Cardiac septum (tissue), 1 donor: ENCODE data around the gene TMPRSS2. TPM values are rescaled to one million over a fixed set of nuclear protein-coding genes. Genes with fewer than 3 reads are reported as not detected.

Experiments
- DNase-seq: peaks from one replicate; pipeline ENCODE4 v3.0.0-alpha.2; 2020; ENCODE audit warnings: low spot score
- intact Hi-C: fragments of 100-400 bp; cut with DNase I; formaldehyde crosslinking; loops from one replicate; pipeline ENCODE4 v1.14.0; 2022
- total RNA-seq: library from RNA; stranded (reverse); fragmentation: NEBNext Ultra II Directional; extraction: Animal tissue kit (Norgen Biotek cat#: 25700); gene quantifications from one replicate; pipeline ENCODE4 v1.2.1, GENCODE V29; 2021
- donor health status: DM: no; HTN: no; CAD: no.

The TMPRSS2 gene
- total RNA-seq, 1 donor from 2014 or later: not detected

DNA sequence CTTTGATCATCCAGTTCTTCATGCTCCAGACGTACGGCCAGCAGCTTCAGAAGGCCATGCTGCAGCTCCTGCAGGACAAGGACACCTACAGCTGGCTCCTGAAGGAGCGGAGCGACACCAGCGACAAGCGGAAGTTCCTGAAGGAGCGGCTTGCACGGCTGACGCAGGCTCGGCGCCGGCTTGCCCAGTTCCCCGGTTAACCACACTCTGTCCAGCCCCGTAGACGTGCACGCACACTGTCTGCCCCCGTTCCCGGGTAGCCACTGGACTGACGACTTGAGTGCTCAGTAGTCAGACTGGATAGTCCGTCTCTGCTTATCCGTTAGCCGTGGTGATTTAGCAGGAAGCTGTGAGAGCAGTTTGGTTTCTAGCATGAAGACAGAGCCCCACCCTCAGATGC is 49.4 kb downstream of the TMPRSS2 start:
- intact Hi-C loops: no loop called here
- peak; percentile 70 for DNase-seq

DNA sequence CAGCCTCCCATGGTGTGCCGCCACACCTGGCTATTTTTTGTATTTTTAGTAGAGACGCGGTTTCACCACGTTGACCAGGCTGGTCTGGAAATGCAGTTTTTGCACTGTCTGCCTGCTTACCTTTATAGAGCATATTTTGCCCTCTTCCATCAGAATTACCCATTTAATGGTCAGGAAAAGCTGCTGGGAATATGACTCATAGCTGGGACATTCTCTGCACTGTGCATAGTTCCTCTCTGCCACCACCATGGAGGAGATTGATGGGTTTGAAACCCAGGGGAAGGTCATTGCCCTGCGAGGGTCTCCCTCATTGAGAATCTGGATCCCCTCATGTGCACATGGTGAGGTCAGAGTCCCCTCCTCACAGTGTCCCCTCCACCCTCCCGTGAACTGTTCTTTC is 49.8 kb downstream of the TMPRSS2 start:
- intact Hi-C loops: no loop called here
- no peak for DNase-seq

DNA sequence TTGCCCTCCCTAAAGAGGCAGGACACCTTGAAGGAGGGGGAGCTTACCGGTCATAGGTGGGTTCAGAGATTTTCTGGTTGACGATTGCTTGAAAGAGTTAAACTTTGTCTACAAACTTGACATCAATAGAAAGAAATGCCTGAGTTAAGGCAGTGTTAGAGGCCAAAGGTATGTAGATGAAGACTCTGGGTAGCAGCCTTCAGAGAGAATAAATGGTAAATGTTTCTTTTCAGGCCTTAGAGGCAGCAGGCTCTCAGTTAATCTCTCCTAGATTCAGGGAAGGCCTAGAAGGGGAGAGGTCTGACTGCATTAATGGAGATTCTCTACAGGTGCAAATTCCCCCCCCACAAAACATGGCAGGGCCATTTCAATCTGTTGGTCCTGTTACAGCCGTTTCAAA is 54.2 kb downstream of the TMPRSS2 start:
- intact Hi-C loops: no loop called here
- DNase-seq: peak; percentile 20

DNA sequence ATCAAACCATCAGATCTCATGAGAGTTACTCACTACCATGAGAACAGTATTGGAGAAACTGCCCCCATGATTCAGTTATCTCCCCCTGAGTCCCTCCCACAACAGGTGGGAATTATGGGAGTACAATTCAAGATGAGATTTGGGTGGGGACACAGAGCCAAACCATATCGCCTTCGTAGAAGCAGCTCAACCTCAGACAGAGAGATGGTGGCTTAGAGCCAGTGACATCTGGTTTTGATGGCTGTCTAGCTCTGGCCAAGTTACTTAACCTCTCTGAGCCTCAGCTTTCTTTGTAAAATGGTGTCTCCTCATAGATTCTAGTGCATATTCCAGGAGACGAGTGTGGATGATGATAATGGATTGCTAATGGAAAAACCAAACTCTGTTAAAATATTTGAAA is 54.8 kb downstream of the TMPRSS2 start:
- peak; percentile 10 for DNase-seq
- intact Hi-C loops: no loop called here

DNA sequence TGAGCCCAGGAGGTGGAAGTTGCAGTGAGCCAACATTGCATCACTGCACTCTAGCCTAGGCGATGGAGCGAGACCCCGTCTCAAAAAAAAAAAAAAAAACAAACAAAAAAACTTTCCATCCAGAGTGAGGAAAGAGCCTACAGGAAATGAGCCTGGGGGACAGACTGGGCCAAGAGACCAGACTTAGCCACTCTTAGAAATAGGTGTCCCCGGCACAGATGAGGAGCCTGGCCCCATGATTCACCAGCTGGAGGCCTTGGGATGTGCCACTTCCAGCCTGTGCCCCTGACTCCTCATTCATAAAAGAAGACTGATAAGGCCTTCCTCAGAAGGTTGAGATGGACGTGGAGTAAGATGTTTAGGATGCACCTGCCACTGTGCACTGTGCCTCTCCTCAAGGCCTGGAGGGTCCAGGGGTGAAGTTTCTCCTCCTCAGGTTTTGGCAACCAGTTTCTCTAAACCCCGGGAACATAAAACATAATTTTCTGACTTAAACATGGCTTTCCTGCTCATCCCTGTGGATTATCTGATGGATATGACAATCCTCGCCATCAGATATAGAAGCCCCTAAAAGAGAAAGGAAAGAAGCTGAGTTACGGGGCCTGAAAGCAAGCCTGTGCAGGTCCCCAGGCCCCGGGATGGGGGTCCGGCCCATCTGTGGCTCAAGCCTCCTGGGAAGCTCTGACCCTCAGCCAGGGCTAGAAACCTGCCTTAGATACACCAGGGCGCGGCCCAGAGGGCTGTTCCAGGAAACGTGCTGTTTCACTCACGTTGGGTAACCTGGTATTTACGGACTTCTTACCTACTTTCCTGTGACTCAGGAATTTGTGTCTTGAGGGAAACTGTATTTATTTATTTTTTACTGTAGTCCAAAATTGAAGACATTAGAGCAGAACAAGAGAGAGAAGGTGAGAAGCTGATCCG is 55.9 kb downstream of the TMPRSS2 start:
- intact Hi-C loops: no loop called here
- DNase-seq: peak; percentile 59

DNA sequence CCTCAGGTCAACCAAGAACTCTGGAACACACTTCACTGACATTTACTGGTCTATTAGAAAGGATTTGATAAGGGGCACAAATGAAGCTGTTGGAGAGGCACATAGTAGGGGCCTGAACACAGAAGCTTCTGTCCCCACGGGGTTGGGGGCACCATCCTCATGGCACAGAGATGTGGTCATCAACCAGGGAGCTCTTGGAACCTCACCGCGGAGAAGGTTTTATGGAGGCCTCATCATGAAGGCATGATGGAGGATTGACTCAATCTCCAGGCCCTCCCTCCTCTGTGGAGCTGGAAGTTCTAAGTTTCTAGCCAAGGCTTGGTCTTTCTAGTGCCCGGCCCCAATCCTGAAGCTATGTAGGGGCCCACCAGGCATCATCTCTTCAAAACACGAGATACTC is 58.3 kb downstream of the TMPRSS2 start:
- intact Hi-C loops: no loop called here

DNA sequence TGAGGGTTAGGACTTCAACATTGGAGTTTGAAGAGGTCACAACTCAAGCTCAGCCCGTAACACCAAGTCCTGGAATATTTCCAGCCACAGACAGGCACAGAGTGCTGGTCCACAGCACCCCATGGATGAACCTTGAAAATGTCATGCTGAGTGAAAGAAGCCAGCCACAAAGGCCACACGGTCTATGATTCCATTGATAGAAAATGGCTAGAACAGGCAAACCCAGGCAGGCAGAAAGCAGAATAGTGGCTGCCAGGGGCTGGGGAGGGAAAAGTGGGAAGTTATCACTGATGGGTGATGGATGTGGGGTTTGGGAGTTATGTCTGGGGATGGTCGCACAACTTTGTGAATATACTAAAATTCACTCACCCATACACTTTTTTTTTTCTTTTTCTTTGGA is 60.6 kb downstream of the TMPRSS2 start:
- no peak for DNase-seq
- intact Hi-C loops: no loop called here

More for the DNA sequence above, 58.3 kb downstream of the TMPRSS2 start:
- no peak for DNase-seq

DNA sequence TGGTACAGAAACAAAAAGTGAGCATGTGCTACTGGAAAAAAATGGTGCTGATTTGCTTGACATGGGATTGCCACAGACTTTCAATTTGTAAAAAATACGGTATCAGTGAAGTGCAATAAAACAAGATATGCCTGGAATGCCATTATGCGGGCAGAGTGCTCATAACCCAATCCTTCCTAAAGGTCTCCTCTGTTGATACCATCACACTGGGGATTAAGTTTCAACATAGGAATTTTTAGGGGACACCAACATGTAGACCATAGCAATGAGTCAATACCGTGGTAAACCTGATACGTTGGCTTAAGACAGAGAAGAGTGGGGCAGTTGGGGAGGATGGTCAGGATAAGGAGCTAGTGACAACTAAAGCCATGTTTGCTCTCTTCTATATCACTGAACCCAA is 61.4 kb downstream of the TMPRSS2 start:
- no peak for DNase-seq
- intact Hi-C loops: no loop called here

DNA sequence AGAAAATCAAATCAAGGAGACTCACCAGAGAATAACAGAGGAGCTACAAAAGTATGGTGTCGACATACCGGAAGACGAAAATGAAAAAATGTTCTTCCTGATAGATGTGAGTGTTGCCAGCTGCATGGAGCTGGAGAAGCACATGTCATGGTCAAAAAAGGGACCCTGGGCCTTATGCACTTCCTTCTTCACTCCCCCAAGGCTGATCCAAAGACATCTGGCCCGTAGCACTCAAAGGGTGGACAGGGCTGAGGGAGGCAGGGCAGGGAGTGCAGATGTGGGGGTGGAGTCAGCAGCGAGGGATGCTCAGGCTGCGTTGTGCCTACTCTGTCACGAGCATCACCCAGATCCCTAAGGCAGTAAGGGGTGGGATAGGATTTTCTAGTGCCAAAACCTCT is 62.5 kb downstream of the TMPRSS2 start:
- intact Hi-C loops: no loop called here
- DNase-seq: no peak

DNA sequence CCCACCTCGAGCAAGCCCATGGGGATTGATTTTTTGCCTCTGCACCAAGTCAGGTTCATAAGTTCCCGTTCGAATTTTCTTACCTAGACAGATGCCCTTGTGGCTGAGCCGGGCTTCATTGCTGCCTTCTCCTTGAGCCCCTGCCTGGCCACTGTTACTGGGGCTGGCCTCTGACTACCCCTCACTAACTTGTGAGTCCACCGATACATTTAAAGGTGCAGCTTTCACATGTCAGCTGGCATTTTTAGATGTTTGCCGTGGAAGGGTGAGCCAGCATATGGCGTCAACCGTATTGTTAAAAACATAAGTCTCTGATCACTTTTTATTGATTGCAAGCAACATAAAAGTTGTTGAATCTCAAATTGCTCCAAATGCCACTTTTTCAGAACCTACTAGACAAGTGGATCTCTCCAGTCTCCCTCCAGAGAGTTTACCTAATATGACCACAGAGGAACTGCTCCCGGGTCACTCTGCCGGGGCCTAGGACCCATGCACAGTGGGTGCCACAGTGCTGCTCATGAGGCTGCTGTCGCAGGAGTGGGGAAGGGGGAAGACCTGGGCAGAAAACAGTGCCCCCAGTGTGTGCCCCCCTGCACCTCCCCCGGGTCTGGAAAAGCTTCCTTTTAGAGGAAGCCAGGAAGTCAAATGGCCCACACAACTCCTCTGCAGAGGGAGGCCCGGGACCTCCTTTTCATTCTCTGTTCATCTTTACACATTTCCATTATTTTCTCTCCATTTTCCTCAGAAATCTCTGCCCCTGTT is 63.1 kb downstream of the TMPRSS2 start:
- intact Hi-C loops: no loop called here
- peak; percentile 33 for DNase-seq

DNA sequence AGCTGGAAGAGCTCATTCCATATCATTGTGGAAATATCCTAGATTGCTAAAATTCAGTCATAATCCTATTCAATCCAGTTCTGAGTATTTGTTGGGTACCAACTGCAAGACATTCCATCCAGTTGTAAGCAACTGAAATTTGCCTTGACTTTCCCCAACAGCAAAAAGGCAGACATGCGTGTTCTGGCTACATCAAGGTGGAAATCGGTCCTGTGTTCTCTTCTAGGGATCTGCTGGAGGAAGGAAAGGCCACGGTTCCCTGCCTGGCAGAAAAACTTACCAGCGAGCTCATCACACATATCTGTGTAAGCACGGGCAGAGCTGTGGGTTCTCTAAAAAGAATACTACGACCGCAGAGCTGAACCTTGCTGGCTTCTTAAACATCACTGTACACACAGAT is 64.4 kb downstream of the TMPRSS2 start:
- intact Hi-C loops: no loop called here

DNA sequence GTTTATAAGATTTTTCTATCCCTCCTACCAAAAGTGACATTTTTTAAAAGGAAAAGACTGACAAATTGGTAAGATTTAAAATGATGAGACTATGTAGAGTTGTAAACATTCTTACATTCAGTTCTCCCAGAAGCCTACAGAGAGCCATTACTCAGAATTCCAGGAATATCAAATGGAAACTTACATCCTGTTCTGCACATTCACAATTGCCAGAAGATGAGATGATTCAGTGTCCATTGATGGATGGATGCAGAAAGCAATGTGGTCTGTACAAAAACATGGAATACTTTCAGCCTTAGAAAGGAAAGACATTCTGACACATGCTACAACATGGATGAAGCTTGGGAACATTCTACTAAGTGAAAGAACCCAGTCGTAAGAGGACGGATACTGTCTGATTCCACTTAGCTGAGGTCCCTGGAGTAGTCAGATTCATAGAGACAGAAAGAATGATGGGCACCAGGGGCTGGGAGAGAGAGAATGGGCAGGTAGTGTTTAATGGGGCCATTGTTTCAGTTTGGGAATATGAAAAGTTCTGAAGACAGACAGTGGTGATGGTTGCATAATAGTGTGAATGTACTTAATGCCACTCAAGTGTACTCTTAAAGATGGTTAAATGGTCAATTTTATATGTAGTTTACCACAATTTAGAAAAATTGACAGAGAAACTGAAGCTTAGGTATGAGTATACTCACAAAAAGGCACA is 65.3 kb downstream of the TMPRSS2 start:
- intact Hi-C loops: no loop called here
- DNase-seq: no peak

More for the DNA sequence above, 64.4 kb downstream of the TMPRSS2 start:
- DNase-seq: peak; percentile 33

DNA sequence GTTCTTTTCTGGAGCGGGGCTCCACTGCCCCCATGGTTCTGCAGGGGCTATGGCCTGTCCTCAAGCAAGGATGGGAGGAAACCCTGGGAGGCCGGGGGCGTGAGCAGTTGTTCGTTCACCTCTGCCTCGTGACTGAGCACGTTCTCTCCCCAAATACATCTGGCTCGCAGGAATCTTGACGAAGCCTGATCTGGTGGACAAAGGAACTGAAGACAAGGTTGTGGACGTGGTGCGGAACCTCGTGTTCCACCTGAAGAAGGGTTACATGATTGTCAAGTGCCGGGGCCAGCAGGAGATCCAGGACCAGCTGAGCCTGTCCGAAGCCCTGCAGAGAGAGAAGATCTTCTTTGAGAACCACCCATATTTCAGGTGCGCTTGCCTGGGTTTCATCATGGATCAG is 66.4 kb downstream of the TMPRSS2 start:
- DNase-seq: peak; percentile 63
- intact Hi-C loops: no loop called here

DNA sequence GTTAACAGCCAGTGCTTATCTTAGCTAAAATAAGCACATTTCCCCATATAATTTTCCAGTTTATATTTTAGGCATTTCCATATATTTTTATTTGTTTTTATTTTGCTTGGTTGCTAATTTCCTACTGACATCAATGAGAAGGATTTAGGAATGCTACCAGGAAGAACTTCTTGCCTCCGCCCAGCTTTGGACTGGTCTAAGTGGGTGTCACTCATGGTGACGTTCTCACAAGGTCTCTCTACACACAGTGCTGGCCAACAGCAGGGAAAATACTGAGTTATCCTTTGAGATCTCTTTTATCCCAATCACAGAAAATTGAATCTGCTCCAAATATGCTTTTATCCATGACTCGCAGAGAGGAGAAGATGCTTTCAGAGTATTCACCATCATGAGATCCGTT is 68.7 kb downstream of the TMPRSS2 start:
- intact Hi-C loops: no loop called here
- DNase-seq: peak; percentile 5

DNA sequence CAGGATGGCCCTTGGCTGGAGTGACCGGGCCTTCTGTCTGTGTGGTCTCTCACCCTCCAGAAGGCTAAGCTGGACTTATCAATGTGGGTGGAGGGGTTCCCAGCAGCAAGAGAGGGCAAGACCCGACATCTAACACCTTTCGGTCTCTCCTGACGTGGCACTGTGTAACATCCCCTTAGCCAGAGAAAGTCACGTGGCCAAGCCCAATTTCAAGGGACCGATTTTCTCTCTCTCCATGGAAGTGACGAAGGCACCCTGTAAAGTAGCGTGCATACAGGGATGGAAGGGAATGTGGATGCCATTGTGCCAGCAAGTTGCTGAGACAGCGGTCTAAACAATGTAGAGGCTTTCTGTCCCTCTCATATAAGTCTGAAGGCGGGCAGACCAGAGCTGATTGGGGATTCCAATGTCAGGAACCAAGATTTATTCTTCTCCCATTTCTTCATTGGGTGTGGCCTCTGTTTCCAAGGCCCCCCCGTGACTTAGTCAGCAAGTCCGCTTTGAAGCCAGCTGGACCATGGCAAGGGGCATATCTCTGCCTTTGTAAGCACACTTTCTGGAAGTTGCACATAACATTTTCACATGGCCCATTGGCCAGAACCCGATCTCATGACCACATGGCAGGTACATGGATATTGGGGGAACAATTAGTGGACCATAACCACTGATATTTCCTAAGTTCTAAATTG is 69.4 kb downstream of the TMPRSS2 start:
- intact Hi-C loops: no loop called here
- no peak for DNase-seq

DNA sequence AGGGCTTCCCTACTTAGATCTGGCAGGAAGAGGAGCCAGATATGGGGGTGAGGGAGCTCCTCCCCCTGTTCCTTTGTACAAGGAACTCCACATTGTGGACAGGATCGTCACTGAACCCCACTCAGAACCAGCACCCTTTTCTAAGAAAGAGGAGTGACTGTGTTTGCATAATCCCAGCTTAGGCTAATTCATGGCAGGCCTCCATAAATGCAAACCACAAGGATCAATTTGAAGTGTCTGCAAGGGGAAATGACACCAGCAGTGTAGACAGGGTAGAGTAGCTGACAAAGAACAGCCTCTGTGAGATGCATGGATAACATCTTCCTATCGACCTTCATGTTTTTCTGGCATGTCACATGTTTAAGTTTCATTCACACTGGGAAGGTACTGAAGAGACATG is 70.2 kb downstream of the TMPRSS2 start:
- DNase-seq: no peak
- intact Hi-C loops: no loop called here

DNA sequence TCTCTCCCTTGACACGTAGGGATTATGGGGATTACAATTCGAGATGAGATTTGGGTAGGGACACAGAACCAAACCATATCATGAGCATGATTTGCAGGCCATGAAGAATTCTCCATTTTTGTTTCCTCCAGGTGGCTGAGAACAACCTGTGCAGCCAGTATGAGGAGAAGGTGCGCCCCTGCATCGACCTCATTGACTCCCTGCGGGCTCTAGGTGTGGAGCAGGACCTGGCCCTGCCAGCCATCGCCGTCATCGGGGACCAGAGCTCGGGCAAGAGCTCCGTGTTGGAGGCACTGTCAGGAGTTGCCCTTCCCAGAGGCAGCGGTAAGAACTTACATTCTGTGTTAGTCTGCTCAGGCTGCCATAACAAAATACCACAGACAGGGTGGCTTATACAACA is 72.3 kb downstream of the TMPRSS2 start:
- DNase-seq: no peak
- intact Hi-C loops: no loop called here

DNA sequence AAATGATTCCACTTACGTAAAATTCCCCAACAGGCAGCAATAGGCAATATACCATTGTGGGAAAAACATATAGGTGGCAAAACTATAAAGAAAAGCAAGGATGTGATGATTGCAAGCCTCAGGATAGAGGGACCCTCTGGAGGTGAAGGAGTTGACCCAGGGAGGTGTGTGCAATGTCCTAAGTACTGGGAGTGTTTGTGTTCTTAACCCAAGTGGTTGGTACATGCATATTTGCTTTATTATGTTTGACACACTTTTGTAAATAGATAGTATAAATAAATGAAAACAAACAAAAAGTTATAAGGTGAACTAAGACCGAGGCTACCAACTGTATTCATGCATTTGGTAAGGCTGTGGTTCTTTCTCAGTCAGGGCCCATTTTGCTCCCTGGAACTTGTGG is 74.4 kb downstream of the TMPRSS2 start:
- intact Hi-C loops: no loop called here

DNA sequence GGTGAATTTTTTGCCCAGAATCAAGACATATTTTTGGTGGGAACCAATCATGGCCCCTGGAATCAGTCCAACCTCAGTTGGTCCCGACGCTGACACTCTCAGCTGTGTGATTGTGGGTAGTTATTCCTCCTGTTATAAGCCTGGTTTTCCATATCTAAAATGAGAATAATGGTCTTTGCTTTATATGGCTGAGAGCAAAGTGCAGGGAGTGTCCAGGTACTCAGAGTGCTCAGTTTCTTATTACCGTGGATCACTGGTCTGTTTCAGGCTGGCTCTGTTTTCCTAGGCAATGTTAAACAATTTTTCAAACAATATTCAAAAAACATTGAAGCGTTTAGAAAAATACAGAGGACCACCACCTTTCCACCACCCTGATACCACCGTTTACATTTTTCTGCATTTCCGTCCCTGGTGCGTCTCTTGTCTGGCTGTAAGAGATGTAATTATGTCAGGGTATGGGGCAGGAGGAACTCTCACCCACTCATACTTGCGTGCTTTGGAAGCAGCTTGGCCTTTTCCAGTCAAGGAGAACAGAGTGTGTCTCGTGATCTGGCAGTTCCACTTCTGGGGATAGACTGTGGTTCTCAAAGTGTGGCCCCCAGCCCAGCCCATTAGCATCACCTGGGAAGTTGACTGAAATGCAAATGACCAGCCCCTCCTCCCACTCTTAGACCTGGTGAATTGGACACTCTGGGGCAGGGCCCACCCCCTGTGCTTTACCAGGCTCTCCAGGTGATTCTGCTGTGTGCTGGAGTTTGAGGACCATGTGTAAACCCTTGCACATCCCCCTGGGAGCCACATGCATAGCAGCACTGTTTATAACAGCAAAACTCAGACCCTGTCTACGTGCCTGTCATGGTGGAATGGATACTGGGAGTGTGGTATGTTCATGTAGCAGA is 75.1 kb downstream of the TMPRSS2 start:
- intact Hi-C loops: no loop called here
- DNase-seq: no peak

More for the DNA sequence above, 74.4 kb downstream of the TMPRSS2 start:
- DNase-seq: no peak
